NCI-H2081 treated with DMSO at 0.1 percent for 48 hours (cell line): ENCODE measurements around the gene PLEKHA7.

Experiments
- DNase-seq: peaks from one replicate; lab custom pipeline; 2025; lab: John Stamatoyannopoulos, UW

Gene PLEKHA7

DNA sequence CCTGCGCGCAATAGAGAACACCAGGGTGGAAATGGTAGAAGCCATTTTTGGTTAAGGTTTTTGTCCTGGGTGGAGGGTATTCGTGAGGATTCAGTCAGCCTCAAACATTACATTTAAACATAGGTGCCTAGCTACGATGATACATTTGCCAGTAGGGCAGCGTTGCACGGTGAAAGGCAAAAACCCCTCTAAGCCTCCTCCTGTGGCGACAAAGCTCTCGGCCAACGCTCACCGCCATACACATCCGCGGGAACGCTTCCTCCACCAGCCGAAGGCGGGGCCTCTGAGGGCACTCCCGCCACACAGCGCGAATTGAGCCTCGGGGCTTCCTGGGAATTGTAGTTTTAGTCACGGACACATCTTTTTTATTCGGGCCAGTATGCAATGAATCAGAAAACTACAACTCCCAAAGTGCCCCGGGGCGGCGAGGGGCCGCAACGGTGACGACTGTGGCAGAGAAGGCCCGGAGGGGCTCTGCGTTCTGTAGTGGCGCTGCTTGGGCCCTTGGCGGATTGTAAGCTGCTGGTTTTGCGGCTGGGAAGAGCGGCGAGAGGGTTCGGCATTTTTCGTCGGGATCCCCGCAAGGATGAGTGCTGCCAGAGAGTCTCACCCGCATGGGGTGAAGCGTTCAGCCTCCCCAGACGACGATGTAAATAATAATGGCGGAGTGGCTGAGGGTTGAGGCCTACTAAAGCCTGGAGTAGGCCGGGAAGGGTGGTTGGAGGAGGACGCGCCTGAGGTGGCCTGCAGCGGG lies 275.8 kb downstream of the PLEKHA7 start, which contains the start of gene C11orf58:
Gene C11orf58, plus strand, starts transcription at position 455 of the 754 bp plus-strand sequence. Its CDS starts 132 bp downstream, at position 587.
- DNase-seq, result peak; percentile 91

DNA sequence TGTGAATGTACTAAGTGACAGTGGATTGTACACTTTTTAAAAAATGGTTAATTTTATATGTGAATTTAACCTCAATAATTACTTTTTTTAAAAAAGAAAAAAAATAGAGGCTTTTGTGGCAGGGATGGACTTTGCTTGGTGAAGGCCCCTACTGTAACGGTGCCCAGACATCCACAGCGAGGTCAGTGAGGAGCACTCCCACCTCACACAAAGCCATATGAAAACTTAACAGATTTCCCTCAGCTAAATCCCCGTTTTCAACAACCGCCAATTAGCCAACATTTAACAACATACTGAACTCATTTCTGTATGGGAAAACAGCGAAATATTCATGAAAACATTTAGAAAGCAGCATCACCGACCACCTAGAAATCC lies 276.4 kb downstream of the PLEKHA7 start:
- DNase-seq, result no peak
